OCI-LY1 (cell line): ENCODE measurements around the gene PDE6A.

ENCODE experiments used
- H2AFZ ChIP-seq: fragments of 200-600 bp; sonication (generic), shearing (Covaris generic); 2 replicates; pipeline ENCODE4 v1.6.0; 2014; ENCODE audit warnings: antibody characterized with exemption, mild to moderate bottlenecking, low read length
- H3F3A ChIP-seq: fragments of 200-600 bp; sonication (generic), shearing (Covaris generic); 2 replicates; pipeline ENCODE4 v1.6.0; 2014; ENCODE audit warnings: mild to moderate bottlenecking, antibody characterized with exemption, low read length, moderate library complexity; ENCODE audit not compliant: insufficient read depth
- H3K27ac ChIP-seq: fragments of 200-600 bp; sonication (generic); 2 replicates; pipeline ENCODE4 v1.5.1; 2014; ENCODE audit warnings: low read length, mixed run types, mild to moderate bottlenecking, low read depth; ENCODE audit not compliant: poor library complexity, severe bottlenecking
- H3K27me3 ChIP-seq: fragments of 200-600 bp; sonication (generic); 2 replicates; pipeline ENCODE4 v1.6.0; 2014; ENCODE audit warnings: antibody characterized with exemption, mild to moderate bottlenecking, low read length, moderate library complexity; ENCODE audit not compliant: insufficient read depth
- H3K36me3 ChIP-seq: fragments of 200-600 bp; sonication (generic); 2 replicates; pipeline ENCODE4 v1.6.1; 2014; ENCODE audit warnings: mild to moderate bottlenecking, antibody characterized with exemption, low read length, moderate library complexity, mixed read lengths; ENCODE audit not compliant: insufficient read depth
- H3K4me1 ChIP-seq: fragments of 200-600 bp; sonication (generic); 2 replicates; pipeline ENCODE4 v1.5.1; 2014; ENCODE audit warnings: mild to moderate bottlenecking, low read length, moderate library complexity; ENCODE audit not compliant: insufficient read depth, severe bottlenecking
- H3K4me2 ChIP-seq: fragments of 200-600 bp; sonication (generic), shearing (Covaris generic); 2 replicates; pipeline ENCODE4 v1.6.1; 2014; ENCODE audit warnings: low read length
- H3K4me3 ChIP-seq: fragments of 200-600 bp; sonication (generic); 2 replicates; pipeline ENCODE4 v1.5.1; 2014; ENCODE audit warnings: low read length, low read depth, mild to moderate bottlenecking, mixed read lengths; ENCODE audit not compliant: poor library complexity, severe bottlenecking
- H3K79me2 ChIP-seq: fragments of 200-600 bp; shearing (Covaris generic); 2 replicates; pipeline ENCODE4 v1.6.1; 2016; ENCODE audit warnings: mixed run types, low read length, mixed read lengths; ENCODE audit not compliant: insufficient read depth
- H3K9ac ChIP-seq: fragments of 200-600 bp; sonication (generic), shearing (Covaris generic); 2 replicates; pipeline ENCODE4 v1.6.1; 2014; ENCODE audit warnings: mild to moderate bottlenecking, low read length, mixed read lengths
- H3K9me2 ChIP-seq: fragments of 200-600 bp; sonication (generic), shearing (Covaris generic); 2 replicates; pipeline ENCODE4 v1.6.1; 2014; ENCODE audit warnings: low read depth, mild to moderate bottlenecking, low read length, mixed read lengths
- H3K9me3 ChIP-seq: fragments of 200-600 bp; shearing (Covaris generic); 2 replicates; pipeline ENCODE4 v1.6.1; 2014; ENCODE audit warnings: low read length, mixed read lengths
- H4K20me1 ChIP-seq: fragments of 200-600 bp; sonication (generic), shearing (Covaris generic); 2 replicates; pipeline ENCODE4 v1.6.0; 2016; ENCODE audit warnings: mild to moderate bottlenecking, low read length; ENCODE audit not compliant: insufficient read depth
- EZH2 ChIP-seq: fragments of 200-600 bp; sonication (generic), shearing (Covaris generic); IDR thresholded peaks from 2 replicates; pipeline ENCODE4 v1.8.0; 2017; ENCODE audit warnings: borderline replicate concordance, mixed run types, mild to moderate bottlenecking, antibody characterized with exemption, low read length, moderate library complexity, mixed read lengths
- TF ChIP-seq, protein P1 (sequence below): fragments of 200-600 bp; sonication (generic), shearing (Covaris generic); IDR thresholded peaks from 2 replicates; pipeline ENCODE4 v1.5.1; 2017; ENCODE audit warnings: mild to moderate bottlenecking, antibody characterized with exemption, low read length, moderate library complexity, mixed read lengths

The PDE6A gene

GRCh38 chr5:149827546-149827945 lies 117.0 kb downstream of the PDE6A start:
- Histone ChIP-seq H3F3A (no peaks in the 10 kb centered on the region), H3K27ac (no peak overlapping the region), H3K36me3 (peaks cover 36% of the 10 kb centered on the region; the same call in 1 of the 2 replicates), H3K4me1 (no peaks in the 10 kb centered on the region), H2AFZ (no peak overlapping the region), H3K9me3 (no peaks in the 10 kb centered on the region), H3K4me2 (no peak overlapping the region), H4K20me1 (no peaks in the 10 kb centered on the region), H3K79me2 (no peaks in the 10 kb centered on the region), H3K9me2 (no peaks in the 10 kb centered on the region), H3K4me3 (no peak overlapping the region), H3K9ac (no peak overlapping the region), H3K27me3 (no peaks in the 10 kb centered on the region)
- TF ChIP-seq, protein P1, sequence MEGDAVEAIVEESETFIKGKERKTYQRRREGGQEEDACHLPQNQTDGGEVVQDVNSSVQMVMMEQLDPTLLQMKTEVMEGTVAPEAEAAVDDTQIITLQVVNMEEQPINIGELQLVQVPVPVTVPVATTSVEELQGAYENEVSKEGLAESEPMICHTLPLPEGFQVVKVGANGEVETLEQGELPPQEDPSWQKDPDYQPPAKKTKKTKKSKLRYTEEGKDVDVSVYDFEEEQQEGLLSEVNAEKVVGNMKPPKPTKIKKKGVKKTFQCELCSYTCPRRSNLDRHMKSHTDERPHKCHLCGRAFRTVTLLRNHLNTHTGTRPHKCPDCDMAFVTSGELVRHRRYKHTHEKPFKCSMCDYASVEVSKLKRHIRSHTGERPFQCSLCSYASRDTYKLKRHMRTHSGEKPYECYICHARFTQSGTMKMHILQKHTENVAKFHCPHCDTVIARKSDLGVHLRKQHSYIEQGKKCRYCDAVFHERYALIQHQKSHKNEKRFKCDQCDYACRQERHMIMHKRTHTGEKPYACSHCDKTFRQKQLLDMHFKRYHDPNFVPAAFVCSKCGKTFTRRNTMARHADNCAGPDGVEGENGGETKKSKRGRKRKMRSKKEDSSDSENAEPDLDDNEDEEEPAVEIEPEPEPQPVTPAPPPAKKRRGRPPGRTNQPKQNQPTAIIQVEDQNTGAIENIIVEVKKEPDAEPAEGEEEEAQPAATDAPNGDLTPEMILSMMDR = no peak
- no peak for TF ChIP-seq EZH2

- H3K9me2 ChIP-seq = no peaks in the 10 kb centered on the region
- H3K27me3 ChIP-seq = no peaks in the 10 kb centered on the region
- H3K79me2 ChIP-seq = no peaks in the 10 kb centered on the region
- H3K9ac ChIP-seq = no peak overlapping the region
- no peak overlapping the region for H3K4me2 ChIP-seq
- H3K36me3 ChIP-seq = peaks cover 36% of the 10 kb centered on the region; the same call in 1 of the 2 replicates
- H3F3A ChIP-seq = no peaks in the 10 kb centered on the region
- H3K27ac ChIP-seq = no peak overlapping the region
- H3K9me3 ChIP-seq = no peaks in the 10 kb centered on the region
- H4K20me1 ChIP-seq = no peaks in the 10 kb centered on the region
- TF ChIP-seq, protein P1 = no peak
- TF ChIP-seq EZH2 = no peak
- H2AFZ ChIP-seq = no peak overlapping the region
- H3K4me3 ChIP-seq = no peak overlapping the region
- H3K4me1 ChIP-seq = no peaks in the 10 kb centered on the region
Observed at GRCh38 chr5:149827086-149827485, 117.5 kb downstream of the PDE6A start.

DNA sequence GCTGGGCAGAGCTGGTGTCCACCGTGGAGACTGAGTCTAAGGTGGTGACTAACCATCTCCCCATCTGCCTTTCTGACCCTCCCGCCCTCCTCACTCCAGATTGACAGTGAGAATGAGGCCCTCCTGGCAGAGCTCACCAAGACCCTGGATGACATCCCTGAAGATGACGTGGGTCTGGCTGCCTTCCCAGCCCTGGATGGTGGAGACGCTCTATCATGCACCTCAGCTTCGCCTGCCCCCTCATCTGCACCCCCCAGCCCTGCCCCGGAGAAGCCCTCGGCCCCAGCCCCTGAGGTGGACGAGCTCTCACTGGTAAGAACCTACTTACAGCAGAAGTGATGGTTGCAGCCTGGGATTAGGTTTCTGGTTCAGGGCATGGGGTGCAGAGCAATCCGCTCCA lies 118.0 kb downstream of the PDE6A start:
- no peak overlapping the region for H3K27ac ChIP-seq
- H3K9me2 ChIP-seq = no peaks in the 10 kb centered on the region
- no peaks in the 10 kb centered on the region for H4K20me1 ChIP-seq
- no peaks in the 10 kb centered on the region for H3F3A ChIP-seq
- H2AFZ ChIP-seq = no peak overlapping the region
- TF ChIP-seq, protein P1 = no peak
- TF ChIP-seq EZH2 = no peak
- H3K4me1 ChIP-seq = no peaks in the 10 kb centered on the region
- no peaks in the 10 kb centered on the region for H3K27me3 ChIP-seq
- no peaks in the 10 kb centered on the region for H3K9me3 ChIP-seq
- H3K4me3 ChIP-seq = no peak overlapping the region
- no peak overlapping the region for H3K9ac ChIP-seq
- H3K36me3 ChIP-seq = peaks cover 36% of the 10 kb centered on the region; the same call in 1 of the 2 replicates
- H3K79me2 ChIP-seq = no peaks in the 10 kb centered on the region
- H3K4me2 ChIP-seq = no peak overlapping the region
